HFFc6 (cell line): Measurements from ENCODE around the gene CD2AP. TPM values are rescaled to one million over a fixed set of nuclear protein-coding genes. Genes with fewer than 3 reads are reported as not detected.

Experiments
- DNase-seq: peaks from one replicate; pipeline ENCODE4 v3.0.0-alpha.2; 2018
- H3K27ac Mint-ChIP-seq: 2 replicates; pipeline ENCODE4 v1.8.0; 2020; ENCODE audit warnings: mild to moderate bottlenecking, mixed read lengths
- H3K27me3 Mint-ChIP-seq: 2 replicates; pipeline ENCODE4 v1.8.0; 2021; ENCODE audit warnings: mild to moderate bottlenecking, moderate library complexity, mixed read lengths; ENCODE audit not compliant: insufficient read depth
- H3K36me3 Mint-ChIP-seq: 2 replicates; pipeline ENCODE4 v1.8.0; 2021; ENCODE audit warnings: low read depth, mixed read lengths
- H3K4me1 Mint-ChIP-seq: 2 replicates; pipeline ENCODE4 v1.8.0; 2020; ENCODE audit warnings: low read depth, mixed read lengths
- H3K4me3 Mint-ChIP-seq: 2 replicates; pipeline ENCODE4 v1.8.0; 2020; ENCODE audit warnings: mild to moderate bottlenecking, moderate library complexity, mixed read lengths
- H3K9me3 Mint-ChIP-seq: 2 replicates; pipeline ENCODE4 v1.8.0; 2020; ENCODE audit warnings: mild to moderate bottlenecking, mixed read lengths
- total RNA-seq, 6 experiments: library from RNA; stranded (reverse); fragmentation: NEBNext Ultra II Directional; extraction: Animal tissue kit (Norgen Biotek cat#: 25700); gene quantifications; 2 replicates in 1 of 6; 3 replicates in 5 of 6; pipeline ENCODE4 v1.2.3, GENCODE V29; 2021
- TF ChIP-seq, protein P1 (sequence below): fragments of 200-600 bp; sonication (generic); IDR thresholded peaks from 2 replicates; pipeline ENCODE4 v1.5.0; 2021; ENCODE audit warnings: antibody characterized with exemption, mild to moderate bottlenecking

CD2AP gene
- total RNA-seq, 6 experiments from 2014 or later = 18.1 to 23.0 (median 20.9) TPM

DNA sequence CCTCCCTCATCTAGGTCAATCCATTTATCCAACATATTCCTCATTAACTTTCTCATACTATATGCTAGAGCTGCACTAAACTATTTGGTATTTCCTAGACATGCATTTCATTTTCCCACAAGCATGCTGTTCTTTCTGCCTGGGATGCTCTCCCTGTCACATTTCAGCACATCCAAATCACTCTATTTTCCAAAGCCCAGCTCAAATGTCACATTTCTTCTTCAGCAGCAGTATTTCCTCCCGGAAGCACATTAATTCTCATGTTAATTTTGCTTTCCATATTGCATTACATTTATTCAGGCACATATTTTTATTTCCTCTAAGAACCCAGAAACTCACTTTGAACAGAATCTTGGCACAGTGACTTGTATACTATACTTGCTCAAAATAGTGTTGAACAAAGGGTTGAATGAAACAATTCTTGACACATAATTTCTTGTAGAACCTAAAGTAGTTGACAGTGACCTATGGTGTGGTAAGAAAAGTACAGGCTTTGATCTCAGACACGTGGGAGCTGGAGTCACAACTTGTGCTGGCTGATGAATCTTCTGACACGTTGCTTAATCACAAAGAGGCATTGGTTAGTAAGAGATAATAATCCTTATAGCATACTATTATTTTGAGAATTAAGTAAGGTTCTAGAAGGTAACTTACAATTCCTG lies 30.8 kb upstream of the CD2AP start:
- no peak for DNase-seq
- Mint-ChIP-seq H3K36me3 (no peaks in the 10 kb centered on the region), H3K27me3 (no peaks in the 10 kb centered on the region; the same call in 1 of the 2 replicates), H3K4me3 (no peak overlapping the region), H3K9me3 (no peaks in the 10 kb centered on the region), H3K4me1 (no peaks in the 10 kb centered on the region), H3K27ac (no peak overlapping the region)
- TF ChIP-seq, protein P1, sequence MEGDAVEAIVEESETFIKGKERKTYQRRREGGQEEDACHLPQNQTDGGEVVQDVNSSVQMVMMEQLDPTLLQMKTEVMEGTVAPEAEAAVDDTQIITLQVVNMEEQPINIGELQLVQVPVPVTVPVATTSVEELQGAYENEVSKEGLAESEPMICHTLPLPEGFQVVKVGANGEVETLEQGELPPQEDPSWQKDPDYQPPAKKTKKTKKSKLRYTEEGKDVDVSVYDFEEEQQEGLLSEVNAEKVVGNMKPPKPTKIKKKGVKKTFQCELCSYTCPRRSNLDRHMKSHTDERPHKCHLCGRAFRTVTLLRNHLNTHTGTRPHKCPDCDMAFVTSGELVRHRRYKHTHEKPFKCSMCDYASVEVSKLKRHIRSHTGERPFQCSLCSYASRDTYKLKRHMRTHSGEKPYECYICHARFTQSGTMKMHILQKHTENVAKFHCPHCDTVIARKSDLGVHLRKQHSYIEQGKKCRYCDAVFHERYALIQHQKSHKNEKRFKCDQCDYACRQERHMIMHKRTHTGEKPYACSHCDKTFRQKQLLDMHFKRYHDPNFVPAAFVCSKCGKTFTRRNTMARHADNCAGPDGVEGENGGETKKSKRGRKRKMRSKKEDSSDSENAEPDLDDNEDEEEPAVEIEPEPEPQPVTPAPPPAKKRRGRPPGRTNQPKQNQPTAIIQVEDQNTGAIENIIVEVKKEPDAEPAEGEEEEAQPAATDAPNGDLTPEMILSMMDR = no peak

DNA sequence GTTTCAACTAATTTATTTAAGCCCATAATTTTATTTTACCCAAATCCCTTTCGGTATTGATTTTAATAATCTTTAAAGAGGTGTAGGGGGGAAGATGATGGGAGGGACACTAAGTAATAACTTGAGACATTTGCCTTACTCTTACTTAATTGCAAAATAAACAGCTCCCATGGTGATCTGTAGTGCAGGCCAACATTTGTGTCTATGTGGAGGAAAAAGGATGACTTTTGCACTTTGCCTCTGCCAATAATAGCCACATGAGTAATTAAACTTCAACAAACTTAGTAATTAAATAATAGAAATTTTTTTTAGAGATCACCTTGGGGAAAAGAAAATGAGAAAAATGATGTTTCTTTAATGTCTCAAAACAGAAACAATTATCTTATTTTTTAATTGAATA lies 29.9 kb upstream of the CD2AP start:
- H3K27me3 Mint-ChIP-seq = no peaks in the 10 kb centered on the region; the same call in 1 of the 2 replicates
- H3K27ac Mint-ChIP-seq = no peak overlapping the region
- no peak for DNase-seq
- H3K36me3 Mint-ChIP-seq = no peaks in the 10 kb centered on the region
- H3K4me1 Mint-ChIP-seq = no peaks in the 10 kb centered on the region
- TF ChIP-seq, protein P1 = no peak
- no peaks in the 10 kb centered on the region for H3K9me3 Mint-ChIP-seq
- H3K4me3 Mint-ChIP-seq = no peak overlapping the region

DNA sequence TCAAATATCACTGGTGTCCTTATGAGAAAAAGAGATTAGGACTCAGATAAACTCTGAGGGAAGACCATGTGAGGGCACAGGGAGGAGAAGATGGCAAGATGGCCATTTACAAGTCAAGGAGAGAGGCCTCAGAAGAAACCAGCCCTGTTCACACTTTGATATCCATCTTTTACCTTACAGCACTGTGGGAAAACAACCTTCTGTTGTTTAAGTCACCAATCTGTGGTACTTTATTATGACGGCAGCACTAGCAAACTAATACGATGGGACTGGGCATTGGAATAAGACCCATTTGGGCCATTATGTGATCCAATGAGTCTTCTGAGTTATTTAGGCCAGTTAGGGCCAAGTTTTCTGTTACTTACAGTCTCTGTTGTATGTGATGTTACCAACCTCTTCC lies 26.4 kb upstream of the CD2AP start:
- TF ChIP-seq, protein P1 = no peak
- Mint-ChIP-seq H3K27me3 (no peaks in the 10 kb centered on the region; the same call in 1 of the 2 replicates), H3K36me3 (no peaks in the 10 kb centered on the region), H3K4me1 (no peaks in the 10 kb centered on the region), H3K27ac (no peak overlapping the region), H3K9me3 (no peaks in the 10 kb centered on the region), H3K4me3 (no peak overlapping the region)
- no peak for DNase-seq

DNA sequence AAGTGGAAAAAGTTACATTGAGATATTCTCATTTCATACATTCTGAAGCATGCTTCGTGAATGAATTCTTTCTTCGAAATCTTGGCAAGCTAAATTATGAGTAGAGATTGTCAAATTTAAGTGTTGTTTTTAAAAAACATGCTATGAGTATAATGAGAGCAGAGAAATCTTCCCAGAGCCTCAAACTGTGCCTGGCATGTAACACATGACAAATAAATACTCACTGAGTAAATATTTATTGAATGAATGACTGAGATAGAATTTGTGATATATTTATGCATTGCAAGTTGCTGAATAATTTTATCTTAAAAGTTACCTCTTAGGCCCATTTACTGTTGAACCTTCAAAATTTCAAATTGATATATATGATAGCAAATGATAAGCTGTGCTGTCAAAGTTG lies 24.7 kb upstream of the CD2AP start:
- DNase-seq = no peak
- Mint-ChIP-seq H3K4me1 (no peaks in the 10 kb centered on the region), H3K36me3 (no peaks in the 10 kb centered on the region), H3K4me3 (no peak overlapping the region), H3K27me3 (no peaks in the 10 kb centered on the region; the same call in 1 of the 2 replicates), H3K27ac (no peak overlapping the region), H3K9me3 (no peaks in the 10 kb centered on the region)
- TF ChIP-seq, protein P1 = no peak

DNA sequence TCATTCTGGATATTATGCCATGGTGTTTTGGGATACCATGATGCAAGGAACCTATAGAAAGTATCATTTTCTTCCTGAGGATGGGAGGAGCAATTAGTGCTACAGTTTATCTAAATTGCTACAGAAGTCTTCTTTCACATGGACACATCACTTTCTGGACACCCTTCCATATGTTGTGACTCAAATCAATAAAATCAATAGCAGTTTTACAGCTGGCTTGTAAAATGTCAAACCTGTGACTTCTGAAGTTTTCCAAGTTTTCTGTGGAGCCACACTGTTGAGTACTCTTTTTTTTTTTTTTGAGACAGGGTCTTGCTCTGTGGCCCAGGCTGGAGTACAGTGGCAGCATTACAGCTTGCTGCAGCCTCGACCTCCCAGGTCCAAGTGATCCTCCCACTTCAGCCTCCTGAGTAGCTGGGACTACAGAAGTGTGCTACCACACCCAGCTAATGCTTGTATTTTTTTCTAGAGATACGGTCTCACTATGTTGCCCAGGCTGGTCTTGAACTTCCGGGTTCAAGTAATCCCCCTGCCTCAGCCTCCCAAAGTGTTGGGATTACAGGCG lies 24.1 kb upstream of the CD2AP start:
- no peaks in the 10 kb centered on the region for H3K4me1 Mint-ChIP-seq
- no peaks in the 10 kb centered on the region; the same call in 1 of the 2 replicates for H3K27me3 Mint-ChIP-seq
- H3K4me3 Mint-ChIP-seq = no peak overlapping the region
- H3K27ac Mint-ChIP-seq = no peak overlapping the region
- no peaks in the 10 kb centered on the region for H3K9me3 Mint-ChIP-seq
- DNase-seq = no peak
- TF ChIP-seq, protein P1 = no peak
- no peaks in the 10 kb centered on the region for H3K36me3 Mint-ChIP-seq
